Retinal pigment epithelial cell (primary cell): ENCODE measurements around the gene IPCEF1.

Experiments
- DNase-seq: peaks from one replicate; pipeline ENCODE4 v3.0.0-alpha.2; 2010; ENCODE audit warnings: low read depth
- H3K4me3 ChIP-seq: 2 replicates; pipeline ENCODE4 v1.5.1; 2011; ENCODE audit warnings: mild to moderate bottlenecking, low read length, control low read depth, moderate library complexity
- CTCF ChIP-seq: conservative IDR thresholded peaks from 2 replicates; pipeline ENCODE4 v1.5.1; 2011; ENCODE audit warnings: low read depth, low read length, control low read depth, inconsistent platforms

Gene IPCEF1

DNA sequence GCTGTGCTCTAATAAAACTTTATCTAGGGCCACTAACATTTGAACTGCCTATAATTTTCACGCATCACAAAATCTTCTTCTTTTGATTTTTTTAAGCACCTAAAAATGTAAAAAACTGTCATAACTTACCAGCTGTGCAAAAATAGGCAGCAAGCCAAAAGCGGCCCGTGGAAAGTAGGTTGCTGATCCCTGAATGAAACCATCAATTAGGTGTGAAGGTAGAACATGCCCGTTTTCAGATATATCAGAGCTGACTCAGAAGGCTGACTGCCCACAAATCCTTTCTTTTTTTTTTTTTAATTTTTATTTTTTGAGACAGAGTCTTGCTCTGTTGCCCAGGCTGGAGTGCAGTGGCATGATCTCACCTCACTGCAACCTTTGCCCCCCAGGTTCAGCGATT, 4.9 kb upstream of the IPCEF1 start:
- no peak for DNase-seq
- H3K4me3 ChIP-seq: no peak overlapping the region
- no peak for TF ChIP-seq CTCF

DNA sequence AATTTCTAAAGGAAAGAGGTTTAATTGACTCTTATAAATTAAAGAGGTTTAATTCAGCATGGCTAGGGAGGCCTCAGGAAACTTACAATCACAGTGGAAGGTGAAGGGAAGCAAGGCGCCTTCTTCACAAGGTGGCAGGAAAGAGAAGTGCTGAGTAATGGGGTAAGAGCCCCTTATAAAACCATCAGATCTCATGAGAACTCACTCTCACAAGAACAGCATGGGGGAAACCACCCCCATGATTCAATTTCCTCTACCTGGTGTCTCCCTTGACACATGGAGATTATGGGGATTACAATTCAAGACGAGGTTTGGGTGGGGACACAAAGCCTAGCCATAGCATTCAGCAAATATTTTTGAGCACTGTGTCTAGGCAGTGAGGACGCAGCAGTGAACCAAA, 3.9 kb upstream of the IPCEF1 start:
- H3K4me3 ChIP-seq: no peak overlapping the region
- no peak for TF ChIP-seq CTCF
- no peak for DNase-seq

- no peak for DNase-seq
- no peak overlapping the region for H3K4me3 ChIP-seq
- no peak for TF ChIP-seq CTCF
Measured at GRCh38 chr6:154359679-154360078, 3.1 kb upstream of the IPCEF1 start.

DNA sequence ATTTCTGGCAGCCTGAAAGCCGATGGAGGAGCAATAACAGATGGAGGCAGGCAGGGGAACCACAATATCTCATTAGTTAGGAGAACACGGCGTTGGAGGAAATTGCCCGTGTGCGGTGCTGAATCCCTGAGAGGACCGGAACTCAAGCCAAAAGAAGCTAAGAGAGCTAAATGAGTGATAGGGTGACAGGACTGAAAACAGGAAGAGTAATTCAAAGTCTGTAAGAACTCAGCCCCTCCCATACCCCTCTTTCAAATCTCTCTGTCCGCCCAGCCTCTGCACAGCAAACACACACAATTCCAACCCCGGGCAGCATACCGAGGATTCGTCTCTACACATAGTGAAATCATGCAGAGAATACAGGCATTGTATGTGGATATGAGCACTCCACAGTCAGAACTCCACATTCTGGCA, 2.6 kb upstream of the IPCEF1 start:
- peak overlapping the region; percentile 26 for H3K4me3 ChIP-seq
- TF ChIP-seq CTCF: no peak
- no peak for DNase-seq

DNA sequence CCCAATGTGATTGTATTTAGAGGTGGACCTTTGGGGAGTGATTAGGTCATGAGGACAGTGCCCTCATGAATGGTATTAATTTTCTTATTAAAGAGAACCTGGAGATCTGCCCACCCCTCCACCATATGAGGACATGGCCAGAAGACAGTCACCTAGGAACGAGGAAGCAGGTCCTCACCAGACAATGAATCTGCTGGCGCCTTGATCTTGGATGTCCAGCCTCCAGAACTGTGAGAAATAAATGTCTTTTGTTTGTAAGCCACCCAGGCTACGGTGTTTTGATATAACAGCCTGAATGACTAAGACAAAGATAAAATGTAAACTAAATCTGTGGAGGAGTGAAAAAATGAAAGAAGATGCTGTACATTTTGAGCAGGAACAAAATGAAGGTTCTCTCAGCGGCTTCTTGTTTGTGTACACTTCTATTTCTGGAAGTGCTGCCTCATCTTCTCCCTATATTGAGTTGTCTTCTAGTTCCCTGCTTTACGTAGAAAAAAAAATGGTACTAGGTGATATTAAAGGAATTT, 1.5 kb upstream of the IPCEF1 start:
- no peak for TF ChIP-seq CTCF
- H3K4me3 ChIP-seq: no peak overlapping the region
- no peak for DNase-seq

DNA sequence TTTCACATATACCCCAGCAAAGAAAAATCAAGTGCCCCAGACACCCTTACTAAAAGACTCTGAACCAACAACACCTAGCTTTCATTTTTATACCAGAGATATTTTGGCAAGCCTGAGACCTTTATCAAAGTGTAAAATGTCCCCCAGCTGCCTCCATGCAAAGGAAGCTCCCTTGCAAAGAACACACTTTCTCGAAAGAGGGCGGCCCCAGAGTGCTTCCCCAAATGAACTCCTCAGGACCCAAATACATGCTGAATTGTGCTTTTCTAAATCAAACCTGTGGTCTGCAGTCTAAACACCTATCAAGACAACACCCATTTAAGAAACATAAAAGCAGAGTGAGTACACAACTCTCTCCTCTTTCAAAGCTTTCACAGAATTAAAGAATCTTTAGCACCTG, 490 bp downstream of the IPCEF1 start:
- no peak overlapping the region for H3K4me3 ChIP-seq
- no peak for TF ChIP-seq CTCF
- no peak for DNase-seq

- H3K4me3 ChIP-seq: no peak overlapping the region
- DNase-seq: no peak
- no peak for TF ChIP-seq CTCF
Measured at GRCh38 chr6:154354265-154354777, 2.3 kb downstream of the IPCEF1 start.
